Central memory CD8-positive, alpha-beta T cell (primary cell): ENCODE data around the gene C3.
"Not testable (repeated sequence)": the region's sequence is repeated elsewhere in the genome, so short reads cannot be mapped to it uniquely, and the experiment has no call there.

Experiments
- ATAC-seq: fragments of 150-1000 bp; cut with Tn5 transposase; replicated peaks from 2 replicates; pipeline ENCODE4 v1.10.0; 2022; ENCODE audit warnings: mild to moderate bottlenecking, moderate FRiP score, moderate number of reproducible peaks; ENCODE audit not compliant: poor library complexity, severe bottlenecking; ENCODE audit errors: extremely low read depth
- DNase-seq, 2 donors: peaks; one replicate each; pipeline ENCODE4 v3.0.0; 2021; ENCODE audit warnings: low spot score in 2 of 2
- H3K27ac Mint-ChIP-seq: one replicate; pipeline ENCODE4 v1.8.0; 2022; ENCODE audit warnings: low read depth, mild to moderate bottlenecking, moderate library complexity, mixed read lengths
- H3K27me3 Mint-ChIP-seq: one replicate; pipeline ENCODE4 v1.8.0; 2022; ENCODE audit warnings: mixed read lengths
- H3K36me3 Mint-ChIP-seq: one replicate; pipeline ENCODE4 v1.8.0; 2022; ENCODE audit warnings: mild to moderate bottlenecking, moderate library complexity, mixed read lengths; ENCODE audit not compliant: insufficient read depth
- H3K4me1 Mint-ChIP-seq: one replicate; pipeline ENCODE4 v1.8.0; 2022; ENCODE audit warnings: mixed read lengths
- H3K4me3 Mint-ChIP-seq: one replicate; pipeline ENCODE4 v1.8.0; 2022; ENCODE audit warnings: mild to moderate bottlenecking, moderate library complexity, mixed read lengths
- H3K9me3 Mint-ChIP-seq: one replicate; pipeline ENCODE4 v1.8.0; 2022; ENCODE audit warnings: mixed read lengths

The C3 gene

DNA sequence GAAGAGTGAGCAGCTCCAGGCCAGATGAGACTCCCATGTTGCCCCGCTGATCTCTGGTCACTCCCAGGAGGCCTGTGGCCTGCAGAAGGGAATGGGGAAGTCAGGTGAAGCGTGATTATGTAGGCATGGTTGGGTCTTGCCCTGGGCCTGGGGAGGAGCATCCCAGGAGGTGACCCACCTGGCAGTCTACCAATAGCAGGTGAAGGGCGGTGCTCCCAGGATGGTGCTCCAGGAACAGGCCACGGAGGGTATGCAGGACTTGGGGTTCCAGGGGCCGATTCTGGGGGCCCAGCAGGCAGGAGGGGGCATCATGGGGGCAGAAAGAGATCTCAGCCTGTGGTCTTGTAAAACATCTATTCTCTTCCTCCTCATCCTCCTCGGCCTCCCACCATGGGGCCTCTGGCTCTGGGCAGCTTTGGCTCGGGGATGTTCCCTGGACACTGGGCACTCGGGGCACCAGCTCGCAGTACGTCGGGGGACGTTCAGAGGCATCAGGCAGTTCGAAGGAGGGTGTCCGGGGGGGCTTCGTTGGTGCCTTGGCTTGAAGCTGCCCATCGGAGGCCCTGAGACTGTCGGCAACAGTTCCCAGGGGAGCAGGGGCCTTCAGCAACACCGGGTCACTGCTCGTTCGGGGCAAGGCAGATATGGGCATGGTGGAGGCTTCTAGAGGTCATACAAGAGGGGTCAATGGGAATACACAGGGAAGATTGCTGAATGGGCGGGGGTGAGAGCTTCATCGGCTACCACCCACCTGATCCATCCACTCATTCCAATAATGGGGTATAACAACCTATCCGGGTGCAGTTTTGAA, 34.4 kb upstream of the C3 start:
- peaks cover 37% of the 10 kb centered on the region for H3K36me3 Mint-ChIP-seq
- H3K4me1 Mint-ChIP-seq, result peaks cover 20% of the 10 kb centered on the region
- DNase-seq (no peak), ATAC-seq (no peak)
- no peak overlapping the region for H3K4me3 Mint-ChIP-seq
- H3K27me3 Mint-ChIP-seq, result no peaks in the 10 kb centered on the region
- H3K27ac Mint-ChIP-seq, result peak overlapping the region; percentile 46
- no peaks in the 10 kb centered on the region for H3K9me3 Mint-ChIP-seq

DNA sequence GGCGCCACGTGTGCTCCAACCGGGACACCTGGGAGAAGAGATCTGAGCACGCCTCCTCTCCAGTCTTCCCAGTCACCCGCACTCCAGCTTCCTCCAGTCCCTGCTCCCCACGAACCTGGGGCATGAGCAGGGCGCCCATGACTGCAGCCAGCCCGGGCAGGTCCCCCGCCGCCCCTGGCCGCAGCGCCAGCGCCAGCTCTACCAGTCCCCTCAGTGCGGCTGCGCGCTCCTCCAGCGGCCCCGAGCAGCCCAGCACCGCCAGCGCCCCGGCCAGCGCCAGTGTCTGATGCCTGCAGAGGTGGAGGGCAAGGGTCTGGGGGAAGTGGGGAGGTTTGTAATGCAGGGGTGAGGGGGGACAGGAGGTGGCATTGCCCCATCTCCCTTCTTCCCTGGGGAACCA, 33.7 kb upstream of the C3 start:
- no peak overlapping the region for H3K4me3 Mint-ChIP-seq
- H3K4me1 Mint-ChIP-seq, result peaks cover 20% of the 10 kb centered on the region
- DNase-seq (no peak), ATAC-seq (no peak)
- no peaks in the 10 kb centered on the region for H3K9me3 Mint-ChIP-seq
- peaks cover 39% of the 10 kb centered on the region for H3K36me3 Mint-ChIP-seq
- H3K27me3 Mint-ChIP-seq, result no peaks in the 10 kb centered on the region
- H3K27ac Mint-ChIP-seq, result peak overlapping the region; percentile 46

DNA sequence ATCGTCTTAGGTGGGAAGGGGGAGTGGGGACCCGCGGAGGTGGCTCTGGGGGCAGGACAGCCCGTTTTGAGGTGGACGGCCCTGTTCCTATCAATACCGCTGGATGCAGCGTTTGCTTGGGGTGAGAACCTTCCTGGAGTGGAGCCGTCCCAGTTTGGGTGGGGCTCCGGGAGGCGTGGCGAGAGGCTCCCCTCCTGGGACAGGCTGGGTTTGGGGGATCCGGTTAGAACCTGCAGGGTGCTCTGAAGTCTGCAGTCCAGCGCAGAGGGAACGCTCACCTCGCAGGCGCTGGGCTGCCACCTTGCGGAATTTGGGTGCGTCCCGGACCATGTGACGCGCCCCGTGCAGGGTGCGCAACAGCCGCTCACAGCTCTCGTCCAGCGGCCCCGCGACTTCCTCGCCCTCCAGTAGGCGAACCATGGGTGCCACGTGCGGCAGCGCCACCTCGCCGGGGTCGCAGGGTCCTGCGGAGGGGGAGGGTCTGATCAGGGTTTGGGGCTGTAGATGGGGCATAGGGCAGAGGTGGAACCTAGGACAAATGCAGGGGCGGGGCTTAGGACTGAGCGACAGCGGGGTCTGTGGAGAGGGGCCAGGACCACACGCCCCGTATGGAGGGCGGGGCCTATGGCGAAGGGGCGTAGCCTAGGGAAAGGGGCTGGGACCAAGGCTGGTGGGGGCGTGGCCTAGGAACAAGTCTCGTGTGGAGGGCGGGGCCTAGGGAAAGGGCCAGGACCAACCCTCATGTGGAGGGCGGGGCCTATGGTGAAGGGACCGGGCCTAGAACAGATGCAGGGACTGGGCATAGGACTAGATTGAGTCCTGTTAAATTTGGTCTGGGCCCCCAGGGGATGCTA, 33.0 kb upstream of the C3 start:
- ATAC-seq (peak; percentile 94), DNase-seq (peak in 1 of 2 donors; percentile 74)
- peak overlapping the region; percentile 83 for H3K27ac Mint-ChIP-seq
- H3K4me3 Mint-ChIP-seq, result peak overlapping the region; percentile 79
- no peaks in the 10 kb centered on the region for H3K9me3 Mint-ChIP-seq
- peaks cover 16% of the 10 kb centered on the region for H3K4me1 Mint-ChIP-seq
- no peaks in the 10 kb centered on the region for H3K27me3 Mint-ChIP-seq
- peaks cover 38% of the 10 kb centered on the region for H3K36me3 Mint-ChIP-seq

- no peaks in the 10 kb centered on the region for H3K27me3 Mint-ChIP-seq
- H3K36me3 Mint-ChIP-seq, result peaks cover 36% of the 10 kb centered on the region
- H3K4me1 Mint-ChIP-seq, result peaks cover 15% of the 10 kb centered on the region
- H3K4me3 Mint-ChIP-seq, result peak overlapping the region; percentile 79
- H3K27ac Mint-ChIP-seq, result peak overlapping the region; percentile 83
- DNase-seq (no peak), ATAC-seq (no peak)
- H3K9me3 Mint-ChIP-seq, result no peaks in the 10 kb centered on the region
These were observed 32.1 kb upstream of the C3 start for GRCh38 chr19:6752256-6753177.

DNA sequence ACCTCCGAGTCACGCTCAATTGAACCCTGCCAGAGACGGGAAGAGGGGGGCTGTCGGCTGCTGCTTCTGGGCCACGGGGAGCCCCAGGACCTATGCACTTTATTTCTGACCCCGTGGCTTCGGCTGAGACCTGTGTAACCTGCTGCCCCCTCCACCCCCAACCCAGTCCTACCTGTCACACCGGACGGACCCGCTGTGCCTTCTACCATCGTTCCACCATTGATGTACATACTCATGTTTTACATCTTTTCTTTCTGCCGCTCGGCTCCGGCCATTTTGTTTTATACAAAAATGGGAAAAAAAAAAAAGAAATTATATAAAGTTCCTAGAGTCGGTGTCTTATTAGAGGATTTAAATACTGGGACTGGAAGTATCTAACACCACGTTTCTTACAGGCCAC, 30.7 kb upstream of the C3 start:
- Mint-ChIP-seq H3K27me3 (no peaks in the 10 kb centered on the region), H3K27ac (no peak overlapping the region), H3K4me1 (peaks cover 15% of the 10 kb centered on the region), H3K4me3 (no peak overlapping the region), H3K36me3 (peaks cover 39% of the 10 kb centered on the region), H3K9me3 (no peaks in the 10 kb centered on the region)
- ATAC-seq, result no peak
- DNase-seq, result no peak

GRCh38 chr19:6750062-6750461, 29.6 kb upstream of the C3 start:
- no peak for DNase-seq
- H3K27ac Mint-ChIP-seq, result no peak overlapping the region
- no peak overlapping the region for H3K4me3 Mint-ChIP-seq
- peaks cover 15% of the 10 kb centered on the region for H3K4me1 Mint-ChIP-seq
- H3K36me3 Mint-ChIP-seq, result peaks cover 42% of the 10 kb centered on the region
- ATAC-seq, result no peak
- no peaks in the 10 kb centered on the region for H3K9me3 Mint-ChIP-seq
- H3K27me3 Mint-ChIP-seq, result no peaks in the 10 kb centered on the region

DNA sequence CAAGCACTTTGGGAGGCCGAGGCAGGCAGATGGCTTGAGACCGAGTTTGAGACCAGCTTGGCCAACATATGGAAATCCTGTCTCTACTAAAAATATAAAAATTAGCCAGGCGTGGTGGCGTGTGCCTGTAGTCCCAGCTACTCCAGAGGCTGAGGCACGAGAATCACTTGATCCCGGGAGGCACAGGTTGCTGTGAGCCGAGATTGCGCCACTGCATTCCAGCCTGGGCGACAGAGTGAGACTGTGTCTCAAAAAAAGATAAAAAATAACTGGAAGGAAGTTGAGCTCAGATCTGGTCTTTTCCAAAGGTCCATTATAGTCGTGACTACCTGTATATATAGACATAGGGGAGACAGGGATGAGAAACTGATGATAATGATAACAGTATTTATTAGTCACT, 28.1 kb upstream of the C3 start:
- H3K4me1 Mint-ChIP-seq, result peaks cover 16% of the 10 kb centered on the region
- not testable (repeated sequence) for H3K27me3 Mint-ChIP-seq, H3K9me3 Mint-ChIP-seq, H3K4me3 Mint-ChIP-seq, DNase-seq, ATAC-seq, H3K27ac Mint-ChIP-seq
- H3K36me3 Mint-ChIP-seq, result peaks cover 37% of the 10 kb centered on the region

- DNase-seq (no peak), ATAC-seq (no peak)
- H3K36me3 Mint-ChIP-seq, result peaks cover 28% of the 10 kb centered on the region
- H3K27ac Mint-ChIP-seq, result peak overlapping the region; percentile 36
- H3K4me3 Mint-ChIP-seq, result no peak overlapping the region
- H3K4me1 Mint-ChIP-seq, result peaks cover 12% of the 10 kb centered on the region
- no peaks in the 10 kb centered on the region for H3K27me3 Mint-ChIP-seq
- no peaks in the 10 kb centered on the region for H3K9me3 Mint-ChIP-seq
These were observed 25.5 kb upstream of the C3 start for GRCh38 chr19:6745965-6746364.

GRCh38 chr19:6744381-6745301, 24.2 kb upstream of the C3 start:
- no peak overlapping the region for H3K4me3 Mint-ChIP-seq
- DNase-seq (no peak), ATAC-seq (no peak)
- no peaks in the 10 kb centered on the region for H3K27me3 Mint-ChIP-seq
- no peak overlapping the region for H3K27ac Mint-ChIP-seq
- peaks cover 25% of the 10 kb centered on the region for H3K36me3 Mint-ChIP-seq
- H3K9me3 Mint-ChIP-seq, result no peaks in the 10 kb centered on the region
- peaks cover 14% of the 10 kb centered on the region for H3K4me1 Mint-ChIP-seq

- Mint-ChIP-seq H3K27me3 (no peaks in the 10 kb centered on the region), H3K36me3 (peaks cover 20% of the 10 kb centered on the region), H3K4me1 (peaks cover 20% of the 10 kb centered on the region), H3K27ac (no peak overlapping the region), H3K9me3 (no peaks in the 10 kb centered on the region), H3K4me3 (no peak overlapping the region)
- ATAC-seq (no peak), DNase-seq (no peak)
These were observed 23.4 kb upstream of the C3 start for GRCh38 chr19:6743714-6744380.

GRCh38 chr19:6743066-6743465, 22.6 kb upstream of the C3 start:
- H3K27ac Mint-ChIP-seq, result no peak overlapping the region
- no peaks in the 10 kb centered on the region for H3K27me3 Mint-ChIP-seq
- no peak overlapping the region for H3K4me3 Mint-ChIP-seq
- DNase-seq (no peak), ATAC-seq (no peak)
- peaks cover 16% of the 10 kb centered on the region for H3K36me3 Mint-ChIP-seq
- no peaks in the 10 kb centered on the region for H3K9me3 Mint-ChIP-seq
- H3K4me1 Mint-ChIP-seq, result peaks cover 28% of the 10 kb centered on the region
